Stimulated activated CD4-positive, alpha-beta T cell treated with anti-CD3 and anti-CD28 coated beads, TNF-alpha, amount 100 ng/mL, for 24 hours (primary cell): Measurements from ENCODE around the gene HMCN2.
A peak's percentile ranks its signal among the peaks of the same experiment; 100 is the strongest.
"Not testable (repeated sequence)": the region's sequence is repeated elsewhere in the genome, so short reads cannot be mapped to it uniquely, and the experiment has no call there.

Experiments used
- DNase-seq, 3 experiments: peaks; one replicate each; pipeline ENCODE4 v3.0.0-alpha.2; 2020; ENCODE audit warnings: low read depth in 3 of 3

HMCN2 gene

DNA sequence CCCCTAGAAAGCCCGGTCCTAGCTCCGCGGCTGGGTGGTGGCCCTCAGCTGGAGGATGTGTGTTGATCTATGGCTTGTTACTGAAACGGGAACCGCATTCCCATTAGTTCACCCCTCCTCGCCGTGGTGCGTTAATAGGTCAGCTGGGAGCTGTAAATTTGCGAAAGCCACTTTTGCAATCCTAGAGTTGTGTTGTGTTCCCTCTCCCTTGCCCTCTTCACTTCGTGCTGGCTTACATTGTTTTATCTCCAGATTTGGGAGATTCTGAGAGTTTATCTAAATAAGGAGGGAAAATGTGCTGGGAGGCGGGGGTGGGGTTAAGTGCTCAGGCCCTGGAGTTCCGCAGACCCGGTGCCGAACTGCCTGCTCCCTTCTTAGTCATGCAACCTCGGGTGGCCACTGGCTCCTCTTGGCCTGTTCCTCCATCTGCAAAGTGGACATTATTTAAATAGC lies 62.8 kb downstream of the HMCN2 start:
- no peak for DNase-seq

DNA sequence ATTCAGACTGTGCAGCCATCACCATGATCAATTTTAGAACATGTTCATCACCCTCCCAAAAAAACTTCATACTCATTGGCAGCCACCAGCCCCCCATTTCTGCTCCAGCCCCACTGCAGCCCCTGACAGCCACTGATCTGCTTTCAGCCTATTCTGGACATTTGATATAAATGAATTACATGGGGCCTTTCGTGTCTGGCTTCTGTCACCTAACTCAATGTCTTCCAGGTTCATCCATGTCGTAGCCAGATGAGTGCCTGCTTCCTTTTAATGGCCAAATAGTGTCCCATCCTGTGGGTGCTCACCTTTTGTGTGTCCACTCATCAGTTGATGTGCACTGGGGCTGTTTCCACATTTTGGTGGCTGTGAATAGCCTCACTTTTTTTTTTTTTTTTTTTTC lies 63.5 kb downstream of the HMCN2 start:
- no peak for DNase-seq

DNA sequence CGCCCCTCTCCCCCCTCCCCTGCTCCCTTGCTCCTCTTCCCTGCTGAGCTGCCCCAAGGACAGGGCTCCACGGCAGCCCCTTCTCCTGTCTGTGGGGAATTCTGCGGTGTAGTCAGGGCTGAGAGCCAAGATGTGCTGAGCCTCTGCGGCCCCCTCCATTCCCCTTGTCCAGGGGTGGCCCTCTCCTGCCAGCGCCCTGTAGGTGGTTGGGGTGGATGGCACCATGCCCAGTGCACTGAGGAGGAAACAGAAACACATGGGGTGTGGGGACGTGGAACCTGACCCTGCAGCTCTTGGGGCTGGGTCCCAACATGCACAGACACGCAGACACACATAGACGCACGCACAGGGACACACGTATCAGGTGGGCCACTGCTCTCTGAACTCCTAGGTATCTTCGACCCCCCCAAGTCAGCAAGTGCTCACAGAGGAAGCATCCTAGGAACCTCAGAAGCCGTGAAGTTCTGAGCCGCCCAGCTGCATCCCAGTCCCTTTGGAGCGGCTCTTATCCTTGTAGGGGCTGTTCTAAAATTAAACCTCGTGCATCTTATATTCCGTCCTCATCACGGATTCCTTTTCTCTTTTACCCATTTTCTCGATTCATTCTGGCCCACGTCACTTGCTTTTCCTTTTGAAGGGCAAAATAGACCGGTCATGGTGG lies 64.8 kb downstream of the HMCN2 start:
- no peak for DNase-seq

DNA sequence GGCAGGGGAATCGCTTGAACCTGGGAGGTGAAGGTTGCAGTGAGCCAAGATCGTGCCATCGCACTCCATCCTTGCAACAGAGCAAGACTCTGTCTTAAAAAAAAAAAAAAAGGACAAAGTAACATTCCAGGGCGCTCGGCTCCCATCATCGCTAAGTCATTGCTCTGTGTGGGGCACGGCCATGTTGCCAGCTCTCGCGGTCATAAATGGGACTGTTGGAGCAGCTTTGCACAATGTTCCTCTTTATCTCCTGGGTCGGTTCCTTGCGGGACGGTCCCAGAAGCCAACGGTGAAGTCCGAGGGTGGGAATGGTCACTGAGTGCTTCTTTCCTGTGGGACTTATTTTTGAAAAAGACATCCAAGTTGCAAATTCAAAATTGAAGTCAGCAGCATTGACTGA lies 65.5 kb downstream of the HMCN2 start:
- DNase-seq, result no peak

DNA sequence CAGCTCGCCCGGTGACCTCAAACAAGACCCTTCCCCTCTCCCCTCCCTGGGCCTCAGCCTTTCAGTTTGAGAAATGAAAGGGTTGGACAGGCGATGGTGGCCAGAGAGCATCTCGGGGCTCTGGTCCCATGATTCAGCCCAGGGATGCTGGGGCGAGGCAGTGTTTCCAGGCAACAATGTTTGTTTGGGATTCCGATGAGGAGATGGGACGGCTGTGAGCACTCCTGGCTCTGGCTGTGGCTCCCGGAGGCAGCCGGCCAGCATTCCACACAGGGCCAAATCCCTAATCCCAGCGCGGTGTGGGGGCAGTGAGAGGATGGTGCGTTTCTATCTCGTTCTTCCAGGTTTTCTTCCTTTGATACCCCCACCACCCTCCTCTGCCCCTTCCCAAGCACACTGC lies 66.0 kb downstream of the HMCN2 start:
- DNase-seq, result no peak

DNA sequence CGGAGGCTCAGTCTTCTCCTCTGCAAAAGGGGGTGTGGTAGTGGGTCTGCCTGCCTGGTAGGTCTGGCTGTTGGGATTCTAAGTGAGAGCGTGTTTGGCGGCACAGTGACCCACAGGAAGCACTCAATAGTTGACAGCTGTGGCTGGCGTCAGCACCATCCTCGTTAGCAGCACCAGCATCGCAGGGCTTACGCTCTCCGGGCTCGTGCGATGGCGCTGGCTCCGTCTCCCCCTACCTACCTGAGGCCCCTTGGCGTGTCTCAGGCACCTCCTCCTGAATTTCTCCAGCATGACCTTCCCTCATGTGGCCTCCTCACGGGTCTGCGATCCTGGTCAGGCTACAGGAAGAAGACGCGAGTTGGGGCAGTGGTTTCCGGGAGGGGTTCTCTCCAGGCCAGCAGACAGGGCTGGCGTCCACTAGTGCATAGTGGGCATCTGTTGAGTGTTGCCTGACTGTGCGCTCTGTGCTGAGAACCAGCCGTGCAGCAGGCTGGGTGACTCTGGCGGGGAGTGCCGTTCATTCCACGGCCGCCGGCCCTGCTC lies 66.9 kb downstream of the HMCN2 start:
- no peak for DNase-seq

DNA sequence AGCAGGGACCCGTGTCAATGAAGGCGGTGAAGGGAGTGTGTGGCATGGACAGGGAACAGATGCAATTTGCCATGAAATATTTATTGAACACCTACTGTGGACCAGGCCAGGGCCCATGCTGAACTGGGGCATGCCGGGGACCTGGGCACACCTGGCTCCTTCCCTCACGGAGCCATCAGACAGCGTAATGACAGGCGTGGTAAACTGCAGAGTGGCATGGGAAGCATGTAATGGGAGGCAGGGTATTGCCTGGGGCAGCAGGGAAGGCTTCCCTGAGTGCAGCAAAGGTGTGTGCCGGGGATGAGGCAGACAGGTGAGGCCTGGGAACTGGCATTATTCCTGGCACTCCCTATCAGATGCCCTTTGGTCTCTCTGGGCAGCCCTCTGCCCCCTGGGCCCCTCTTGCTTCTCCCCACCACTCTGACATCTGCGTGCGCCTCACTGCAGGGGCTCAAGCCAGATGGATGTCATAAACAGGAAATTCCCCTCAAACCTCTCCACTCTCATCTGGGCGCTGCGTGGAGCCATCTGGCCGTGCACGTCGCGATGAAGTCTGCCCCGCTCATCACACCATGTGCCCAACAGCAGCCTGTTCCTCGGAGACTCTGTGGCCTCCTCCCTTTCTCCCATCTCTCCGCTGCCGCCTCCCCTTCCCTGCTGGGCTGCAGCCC lies 67.6 kb downstream of the HMCN2 start:
- no peak for DNase-seq

DNA sequence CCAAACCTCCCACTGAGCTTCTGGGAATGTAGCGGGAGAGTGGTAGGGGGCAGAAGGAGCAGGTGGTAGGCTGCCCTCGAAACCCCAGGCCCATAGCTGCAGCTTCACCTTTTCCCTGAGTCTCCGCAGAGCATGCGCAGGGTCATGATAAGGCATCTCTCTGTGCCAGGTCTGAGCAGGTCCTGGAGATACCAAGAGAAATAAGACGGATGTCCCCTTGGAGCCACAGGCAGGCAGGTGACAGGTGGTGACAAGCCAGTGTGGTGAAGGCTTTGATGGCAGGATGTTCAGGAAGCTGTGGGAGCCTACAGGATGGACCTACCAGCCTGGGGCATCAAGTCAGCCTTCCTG lies 68.1 kb downstream of the HMCN2 start:
- DNase-seq, result no peak

DNA sequence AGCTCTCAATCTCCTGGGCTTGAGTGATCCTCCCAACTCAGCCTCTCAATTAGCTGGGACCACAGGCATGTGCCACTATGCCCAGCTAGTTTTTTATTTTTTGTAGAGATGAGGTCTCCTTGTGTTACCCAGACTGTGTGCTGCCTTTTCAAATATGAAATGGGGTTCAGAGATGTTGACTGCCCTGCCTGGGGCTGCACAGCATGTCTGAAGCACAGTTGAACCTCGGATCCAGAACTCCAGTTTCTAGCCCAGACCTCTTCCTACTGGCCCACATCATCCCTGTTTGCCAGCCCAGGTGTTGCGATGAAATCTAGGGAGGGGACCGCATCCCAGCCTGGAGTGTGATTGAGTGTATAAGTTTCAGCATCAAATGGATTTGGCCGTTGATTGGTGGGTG lies 69.4 kb downstream of the HMCN2 start:
- no peak for DNase-seq

DNA sequence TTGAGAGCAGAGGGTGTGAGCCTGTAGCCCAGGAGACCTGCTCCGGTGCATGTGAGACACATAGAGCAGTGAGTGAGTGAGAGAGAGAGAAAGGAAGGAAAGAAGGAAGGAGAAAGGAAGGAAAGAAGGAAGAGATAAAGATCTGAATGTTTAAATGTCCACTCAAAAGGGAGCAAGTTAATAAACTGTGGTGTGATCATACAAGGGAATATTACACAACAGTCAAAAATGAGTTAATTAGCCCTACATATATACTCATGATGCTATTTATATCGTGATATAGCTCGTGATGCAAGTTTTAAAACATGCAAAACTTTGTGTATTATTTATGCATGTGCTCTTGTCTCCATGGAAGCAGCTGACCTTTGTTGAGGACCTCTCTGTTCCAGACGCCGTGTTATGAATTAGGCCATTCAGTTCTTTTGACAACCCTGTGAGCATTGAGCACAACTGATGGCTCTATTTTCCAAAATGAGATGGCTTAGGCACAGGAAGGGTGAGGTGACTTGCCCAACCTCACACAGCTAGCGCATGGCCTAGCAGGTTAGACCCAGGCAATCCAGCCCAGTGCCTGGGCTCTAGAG lies 70.6 kb downstream of the HMCN2 start:
- DNase-seq, result no peak

DNA sequence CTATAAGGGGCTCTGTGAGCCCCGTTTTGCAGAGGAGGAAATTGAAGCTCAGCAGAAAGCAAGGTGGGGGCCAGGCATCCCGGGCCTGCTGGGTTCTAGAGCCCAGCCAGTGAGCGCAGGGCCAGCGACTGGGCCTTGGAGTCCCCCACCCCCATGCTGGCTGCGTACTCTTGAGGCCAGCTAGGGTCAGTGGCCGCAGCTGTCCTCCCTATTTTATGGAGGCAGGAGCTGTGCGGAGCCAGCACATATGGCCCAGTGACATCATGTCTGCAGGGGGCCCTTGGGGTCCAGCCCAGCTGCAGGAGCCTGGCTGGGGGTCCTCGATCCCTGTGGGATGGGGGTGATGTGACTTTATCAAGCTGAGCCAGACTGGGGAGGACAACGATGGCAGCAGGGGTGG lies 71.3 kb downstream of the HMCN2 start:
- no peak for DNase-seq

DNA sequence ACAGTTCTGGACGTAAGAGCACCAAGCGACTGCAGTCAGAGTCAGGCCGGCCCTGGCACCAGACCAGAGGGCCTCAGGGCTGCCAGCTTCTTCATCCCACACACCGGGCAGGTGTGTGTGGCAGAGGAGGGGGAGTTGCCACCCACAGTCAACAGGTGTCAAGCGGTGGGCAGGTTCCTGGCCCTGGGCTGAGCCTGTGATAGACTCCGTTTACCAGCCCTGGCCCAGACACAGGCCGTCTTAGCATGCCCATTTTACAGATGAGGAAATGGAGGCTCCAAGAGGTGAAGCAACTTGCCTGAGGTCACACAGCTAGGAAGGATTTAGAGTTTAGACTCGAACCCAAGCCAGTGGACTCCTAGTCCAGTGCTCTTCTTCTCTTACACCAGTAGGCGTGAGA lies 71.8 kb downstream of the HMCN2 start:
- DNase-seq, result no peak

DNA sequence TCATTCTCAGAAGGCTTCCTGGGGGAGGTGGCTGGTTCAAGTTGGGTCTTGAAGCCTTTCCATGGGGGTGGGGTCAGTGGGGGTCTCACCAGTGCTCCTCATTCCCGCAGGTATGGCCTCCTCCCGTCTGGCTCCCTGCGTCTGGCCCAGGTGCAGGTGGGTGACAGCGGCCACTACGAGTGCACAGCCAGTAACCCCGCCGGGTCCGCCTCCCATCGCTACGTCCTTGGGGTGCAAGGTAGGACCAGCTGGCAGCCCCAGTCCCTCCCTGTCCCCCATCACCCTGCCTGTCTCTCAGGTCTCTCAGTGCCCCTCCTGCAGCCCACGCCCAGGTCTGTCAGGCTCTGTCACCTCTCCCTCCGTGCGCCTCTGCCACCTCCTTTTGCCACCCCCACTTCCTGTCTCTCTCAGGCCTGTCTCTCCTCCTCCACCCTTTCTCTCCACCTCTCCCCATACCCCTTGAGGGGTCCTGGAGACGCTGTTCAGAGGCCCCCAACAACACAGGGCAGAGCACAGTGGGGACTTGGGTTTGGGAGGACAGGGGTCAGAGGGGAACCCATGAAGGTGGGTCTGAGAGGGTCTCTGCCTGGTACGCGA lies 72.3 kb downstream of the HMCN2 start:
- DNase-seq, result no peak

DNA sequence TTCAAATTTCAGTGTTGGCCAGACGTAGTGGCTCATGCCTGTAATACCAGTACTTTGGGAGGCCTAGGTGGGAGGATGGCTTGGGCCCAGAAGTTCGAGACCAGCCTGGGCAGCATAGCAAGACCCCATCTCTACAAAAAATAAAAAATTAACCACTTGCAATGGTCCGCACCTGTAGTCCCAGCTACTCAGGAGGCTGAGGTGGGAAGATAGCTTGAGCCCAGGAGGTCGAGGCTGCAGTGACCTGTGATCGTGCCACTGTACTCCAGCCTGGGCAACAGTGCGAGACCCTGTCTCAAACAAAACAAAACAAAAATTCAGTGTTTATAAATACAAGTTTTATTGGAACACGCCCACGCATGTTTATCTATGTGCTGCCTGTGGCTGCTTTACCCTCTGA lies 73.3 kb downstream of the HMCN2 start:
- not testable (repeated sequence) for DNase-seq

DNA sequence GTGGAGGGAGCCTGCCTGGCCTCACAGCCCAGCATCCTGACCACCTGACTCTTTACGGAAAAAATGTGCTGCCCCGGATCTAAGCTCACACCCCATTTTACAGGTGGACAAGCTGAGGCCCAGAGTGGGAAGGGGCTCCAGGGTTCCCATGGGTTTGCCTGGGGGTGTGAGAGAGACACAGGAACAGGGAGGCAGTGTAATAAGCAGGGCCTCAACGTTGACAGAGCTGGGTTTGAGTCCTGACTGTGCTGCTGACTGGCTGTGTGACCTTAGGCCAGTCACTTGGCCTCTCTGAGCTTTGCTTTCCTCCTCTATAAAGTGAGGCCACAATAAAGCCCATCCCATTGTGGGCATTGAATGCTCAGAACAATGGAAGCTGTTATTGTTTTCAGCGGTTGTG lies 73.7 kb downstream of the HMCN2 start:
- DNase-seq, result no peak

DNA sequence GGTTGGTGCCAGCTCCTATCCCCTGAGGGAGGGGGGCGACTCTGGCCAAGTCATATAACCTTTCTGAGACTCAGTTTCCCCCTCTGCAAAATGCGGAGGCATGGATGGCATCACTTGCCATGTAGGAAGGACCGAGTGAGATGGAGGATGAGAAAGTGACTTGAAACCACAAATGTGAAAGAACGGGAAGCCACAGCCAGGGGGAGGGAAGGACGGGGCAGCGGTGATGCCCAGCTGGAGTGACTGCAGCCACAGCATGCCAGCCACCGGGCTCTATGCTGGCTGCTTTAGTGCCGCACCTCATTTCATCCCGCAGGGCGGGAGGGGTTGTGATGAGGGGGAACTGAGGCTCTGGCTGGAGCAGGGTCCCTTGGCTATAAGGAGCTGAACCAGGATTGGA lies 74.5 kb downstream of the HMCN2 start:
- DNase-seq, result no peak

DNA sequence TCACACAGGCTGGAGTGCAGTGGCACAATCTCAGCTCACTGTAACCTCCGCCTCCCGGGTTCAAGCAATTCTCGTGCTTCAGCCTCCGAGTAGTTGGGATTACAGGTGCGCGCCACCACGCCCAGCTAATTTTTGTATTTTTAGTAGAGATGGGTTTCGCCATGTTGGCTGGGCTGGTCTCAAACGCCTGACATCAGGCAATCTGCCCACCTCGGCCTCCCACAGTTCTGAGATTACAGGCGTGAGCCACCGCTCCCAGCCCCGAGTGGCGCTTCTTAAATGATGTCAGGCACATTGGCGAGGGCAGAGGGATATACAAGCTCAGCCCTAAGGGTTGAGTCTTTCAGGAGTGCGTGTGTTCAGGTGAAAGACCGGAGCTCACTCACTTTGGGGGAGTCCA lies 75.0 kb downstream of the HMCN2 start:
- DNase-seq, result not testable (repeated sequence)

DNA sequence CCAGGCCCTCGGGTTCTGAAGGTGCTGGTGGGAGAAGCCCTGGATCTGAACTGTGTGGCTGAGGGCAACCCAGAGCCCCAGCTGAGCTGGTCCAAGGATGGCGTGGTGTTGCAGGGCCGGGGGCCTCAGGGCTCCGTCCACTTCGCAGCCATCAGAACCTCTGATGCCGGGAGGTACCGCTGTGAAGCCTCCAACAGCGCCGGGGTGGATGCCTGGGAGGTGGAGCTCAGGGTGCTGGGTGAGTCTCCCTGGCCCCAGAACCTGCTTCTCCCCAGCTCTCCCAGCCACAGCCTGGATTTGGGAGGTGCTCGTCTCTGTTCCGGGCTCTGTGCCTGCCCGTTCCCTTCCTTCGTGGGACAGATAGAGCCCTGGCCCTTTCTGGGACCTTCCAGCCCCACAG lies 75.6 kb downstream of the HMCN2 start:
- DNase-seq, result no peak

DNA sequence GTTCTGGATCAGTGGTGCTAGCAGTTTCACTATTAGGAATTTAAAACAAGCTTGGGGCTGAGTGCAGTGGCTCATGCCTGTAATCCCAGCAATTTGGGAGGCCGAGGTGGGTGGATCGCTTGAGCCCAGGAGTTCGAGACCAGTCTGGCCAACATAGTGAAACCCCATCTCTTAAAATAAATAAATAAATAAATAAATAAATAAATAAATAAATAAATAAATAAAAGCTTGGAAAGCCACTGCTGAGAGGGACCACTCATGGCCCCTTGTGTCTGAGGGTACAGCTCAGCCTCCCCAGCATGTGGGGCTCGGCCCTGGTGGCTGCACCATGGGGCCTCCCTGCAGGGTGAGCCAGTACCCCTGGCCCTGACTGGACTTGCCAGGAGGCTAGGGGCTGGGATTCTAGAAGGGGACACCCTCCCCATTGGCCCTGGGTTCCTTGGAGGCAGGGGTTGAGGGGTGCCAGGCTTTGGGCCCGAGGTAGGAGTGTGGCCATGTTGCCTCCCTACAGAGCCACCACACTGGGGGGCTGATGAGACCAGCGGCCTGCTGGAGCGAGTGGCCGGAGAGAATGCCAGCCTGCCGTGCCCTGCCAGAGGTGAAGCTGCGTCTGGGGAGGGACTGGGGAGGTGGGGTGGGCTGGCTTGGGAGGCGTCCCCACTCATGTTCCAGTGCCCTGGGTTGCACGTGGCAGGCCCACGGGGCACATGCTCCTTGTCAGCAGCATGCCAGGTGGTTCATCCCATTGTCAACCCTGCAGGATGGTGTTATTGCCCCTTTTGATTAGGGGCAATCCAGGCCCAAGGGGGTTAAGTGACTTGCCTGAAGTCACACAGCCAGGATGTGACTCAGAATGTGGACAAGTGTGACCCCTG lies 76.5 kb downstream of the HMCN2 start:
- DNase-seq, result no peak

DNA sequence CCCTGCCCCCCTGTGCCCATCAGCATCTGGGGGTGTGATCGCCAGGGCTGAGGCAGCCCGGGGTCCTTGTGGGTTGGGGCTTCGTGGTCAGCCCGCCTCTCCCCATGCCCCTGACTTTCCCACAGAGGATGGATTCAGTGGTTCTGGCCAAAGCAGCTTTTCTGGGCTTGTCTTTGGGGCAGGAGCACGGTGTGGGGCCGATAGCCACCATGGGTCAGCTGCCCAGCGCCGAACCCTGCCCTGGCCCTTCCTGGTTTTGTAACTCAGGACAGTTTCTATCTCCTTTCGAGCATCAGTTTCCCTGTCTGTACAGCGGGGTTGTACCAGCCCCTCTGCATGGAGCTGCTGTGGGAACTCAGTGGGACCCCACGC lies 77.1 kb downstream of the HMCN2 start:
- no peak for DNase-seq

DNA sequence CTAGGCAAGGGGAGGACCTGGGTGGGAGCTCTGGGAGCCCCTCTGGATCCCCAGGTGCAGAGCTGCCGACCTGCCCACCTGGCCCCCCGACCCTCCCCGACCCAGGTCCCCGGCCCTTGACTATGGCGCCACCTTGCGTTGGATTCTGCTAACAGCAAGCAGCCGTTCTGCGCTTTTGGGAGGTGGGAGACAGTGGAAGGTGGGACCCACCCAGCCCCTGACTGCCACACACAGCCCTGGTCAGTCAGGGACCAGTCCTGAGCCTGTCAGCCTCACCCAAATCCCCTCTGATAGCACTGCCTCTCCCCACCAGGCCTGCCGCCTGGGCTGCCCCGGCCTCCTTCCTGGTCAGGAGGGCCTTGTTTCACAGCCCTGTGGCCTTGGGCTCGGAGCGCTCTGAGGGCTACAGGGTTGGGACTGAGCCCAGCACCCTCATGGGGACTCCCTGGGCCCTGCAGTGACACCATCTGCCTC lies 77.9 kb downstream of the HMCN2 start:
- peak in 1 of 3 experiments; percentile 14 for DNase-seq

DNA sequence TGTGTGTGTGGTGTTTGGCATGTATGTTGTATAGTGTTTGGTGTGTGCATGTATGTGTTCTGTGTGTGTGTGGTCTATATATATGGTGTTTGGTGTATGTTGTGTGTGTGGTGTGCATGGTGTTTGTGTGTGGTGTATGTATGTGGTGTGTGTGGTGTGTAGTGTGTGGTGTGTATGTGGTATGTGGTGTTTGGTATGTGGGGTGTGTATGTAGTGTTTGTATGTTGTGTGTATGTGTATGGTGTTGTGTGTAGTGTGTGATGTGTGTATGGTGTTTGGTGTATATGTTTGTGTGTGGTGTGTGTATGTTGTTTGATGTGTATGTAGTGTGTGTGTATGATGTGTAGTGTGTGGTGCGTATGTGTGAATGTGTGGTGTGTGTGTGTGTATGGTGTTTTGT lies 78.8 kb downstream of the HMCN2 start:
- DNase-seq, result no peak
